Duodenal mucosa (tissue), 2 donors: Measurements from ENCODE around the gene PALMD.

Experiments used
- H3K27ac ChIP-seq: one replicate; pipeline ENCODE4 v1.7.0; 2013; ENCODE audit warnings: low read depth, low read length
- H3K27me3 ChIP-seq, 2 donors: one replicate each; pipeline ENCODE4 v1.7.0; 2013; ENCODE audit warnings: low read length in 2 of 2, control low read depth in 1 of 2; ENCODE audit not compliant: insufficient read depth in 2 of 2, control insufficient read depth in 1 of 2
- H3K36me3 ChIP-seq, 2 donors: one replicate each; pipeline ENCODE4 v1.7.0; 2013; ENCODE audit warnings: low read length in 2 of 2, control low read depth in 1 of 2; ENCODE audit not compliant: insufficient read depth in 2 of 2, control insufficient read depth in 1 of 2
- H3K4me1 ChIP-seq, 2 donors: one replicate each; pipeline ENCODE4 v1.7.0; 2013; ENCODE audit warnings: low read length in 2 of 2, control low read depth in 1 of 2; ENCODE audit not compliant: insufficient read depth in 2 of 2, control insufficient read depth in 1 of 2
- H3K4me3 ChIP-seq, 2 donors: one replicate each; pipeline ENCODE4 v1.7.0; 2013; ENCODE audit warnings: low read length in 2 of 2, low read depth in 1 of 2
- H3K9ac ChIP-seq, 2 donors: one replicate each; pipeline ENCODE4 v1.7.0; 2013; ENCODE audit warnings: low read length in 2 of 2, low read depth in 1 of 2
- H3K9me3 ChIP-seq, 2 donors: one replicate each; pipeline ENCODE4 v1.7.0; 2013; ENCODE audit warnings: low read length in 2 of 2, control low read depth in 1 of 2; ENCODE audit not compliant: control insufficient read depth in 1 of 2

The PALMD gene

GRCh38 chr1:99645699-99646531 is at the start of gene PALMD:
Gene PALMD, plus strand, starts transcription at chr1:99646113. Its CDS starts 205 bp downstream, at chr1:99646318.
- Histone ChIP-seq H3K4me1 (no peaks in the 10 kb centered on the region), H3K36me3 (no peaks in the 10 kb centered on the region), H3K4me3 (peak within 1 kb of the TSS; percentile 36 to 48), H3K9me3 (no peaks in the 10 kb centered on the region), H3K27ac (peak within 1 kb of the TSS; percentile 48), H3K9ac (peak within 1 kb of the TSS in 1 of 2 donors; percentile 19), H3K27me3 (peaks cover 0 to 3% of the 10 kb centered on the region in 2 donors)

- H3K9ac ChIP-seq: no peak overlapping the region
- H3K27me3 ChIP-seq: no peaks in the 10 kb centered on the region
- no peaks in the 10 kb centered on the region for H3K36me3 ChIP-seq
- H3K27ac ChIP-seq: no peak overlapping the region
- no peaks in the 10 kb centered on the region for H3K9me3 ChIP-seq
- no peaks in the 10 kb centered on the region for H3K4me1 ChIP-seq
- no peak overlapping the region for H3K4me3 ChIP-seq
These were observed 47.0 kb upstream of the PALMD start for GRCh38 chr1:99598738-99599411.

GRCh38 chr1:99599678-99600175 is 46.2 kb upstream of the PALMD start:
- H3K4me1 ChIP-seq: no peaks in the 10 kb centered on the region
- H3K27me3 ChIP-seq: no peaks in the 10 kb centered on the region
- H3K9ac ChIP-seq: no peak overlapping the region
- H3K36me3 ChIP-seq: no peaks in the 10 kb centered on the region
- H3K27ac ChIP-seq: no peak overlapping the region
- no peak overlapping the region for H3K4me3 ChIP-seq
- H3K9me3 ChIP-seq: no peaks in the 10 kb centered on the region

- Histone ChIP-seq H3K4me1 (no peaks in the 10 kb centered on the region), H3K36me3 (no peaks in the 10 kb centered on the region), H3K27ac (no peak overlapping the region), H3K9ac (no peak overlapping the region), H3K4me3 (no peak overlapping the region), H3K27me3 (no peaks in the 10 kb centered on the region), H3K9me3 (no peaks in the 10 kb centered on the region)
These were observed 45.1 kb upstream of the PALMD start for GRCh38 chr1:99600782-99601181.

- H3K36me3 ChIP-seq: no peaks in the 10 kb centered on the region
- H3K27me3 ChIP-seq: no peaks in the 10 kb centered on the region
- H3K4me1 ChIP-seq: no peaks in the 10 kb centered on the region
- no peak overlapping the region for H3K27ac ChIP-seq
- no peaks in the 10 kb centered on the region for H3K9me3 ChIP-seq
- H3K4me3 ChIP-seq: no peak overlapping the region
- no peak overlapping the region for H3K9ac ChIP-seq
These were observed 44.7 kb upstream of the PALMD start for GRCh38 chr1:99601208-99601607.

- no peak overlapping the region for H3K27ac ChIP-seq
- no peaks in the 10 kb centered on the region for H3K9me3 ChIP-seq
- H3K36me3 ChIP-seq: no peaks in the 10 kb centered on the region
- H3K9ac ChIP-seq: no peak overlapping the region
- no peaks in the 10 kb centered on the region for H3K4me1 ChIP-seq
- H3K27me3 ChIP-seq: no peaks in the 10 kb centered on the region
- no peak overlapping the region for H3K4me3 ChIP-seq
These were observed 44.1 kb upstream of the PALMD start for GRCh38 chr1:99601709-99602403.

- Histone ChIP-seq H3K27ac (no peak overlapping the region), H3K9ac (no peak overlapping the region), H3K4me3 (no peak overlapping the region), H3K4me1 (no peaks in the 10 kb centered on the region), H3K9me3 (peaks cover 0 to 1% of the 10 kb centered on the region in 2 donors), H3K27me3 (no peaks in the 10 kb centered on the region), H3K36me3 (no peaks in the 10 kb centered on the region)
These were observed 43.4 kb upstream of the PALMD start for GRCh38 chr1:99602404-99602969.

- Histone ChIP-seq H3K9me3 (peaks cover 0 to 6% of the 10 kb centered on the region in 2 donors), H3K36me3 (no peaks in the 10 kb centered on the region), H3K4me1 (no peaks in the 10 kb centered on the region), H3K9ac (no peak overlapping the region), H3K27ac (no peak overlapping the region), H3K27me3 (no peaks in the 10 kb centered on the region), H3K4me3 (no peak overlapping the region)
These were observed 42.0 kb upstream of the PALMD start for GRCh38 chr1:99603699-99604560.

GRCh38 chr1:99606306-99606705 is 39.6 kb upstream of the PALMD start:
- no peaks in the 10 kb centered on the region for H3K4me1 ChIP-seq
- H3K27ac ChIP-seq: no peak overlapping the region
- H3K36me3 ChIP-seq: no peaks in the 10 kb centered on the region
- no peak overlapping the region for H3K9ac ChIP-seq
- H3K9me3 ChIP-seq: peaks cover 0 to 6% of the 10 kb centered on the region in 2 donors
- no peak overlapping the region for H3K4me3 ChIP-seq
- H3K27me3 ChIP-seq: no peaks in the 10 kb centered on the region
